B cell (primary cell): Measurements from ENCODE around the gene MBTD1. TPM values are rescaled to one million over a fixed set of nuclear protein-coding genes. Genes with fewer than 3 reads are reported as not detected.

Experiments
- ATAC-seq: fragments of 200-7000 bp; cut with Tn5 transposase; one replicate; pipeline ENCODE4 v1.10.0; 2021; ENCODE audit warnings: low read depth, mild to moderate bottlenecking, moderate number of reproducible peaks, moderate library complexity
- CTCF ChIA-PET: fragments of 350-600 bp; sonication (Branson Sonifier 250); formaldehyde crosslinking; loops from one replicate; lab custom pipeline; 2021; ENCODE audit warnings: antibody characterized with exemption, inconsistent platforms; lab: Charles Lee
- POLR2A ChIA-PET: fragments of 350-600 bp; sonication (Branson Sonifier 250); formaldehyde crosslinking; loops from one replicate; lab custom pipeline; 2021; ENCODE audit warnings: antibody characterized with exemption; lab: Charles Lee
- DNase-seq: peaks from one replicate; pipeline ENCODE4 v3.0.0; 2013
- H2AFZ ChIP-seq: 2 replicates; pipeline ENCODE4 v1.6.1; 2012; ENCODE audit warnings: mild to moderate bottlenecking, low read depth, low read length; ENCODE audit not compliant: insufficient read depth, poor library complexity, severe bottlenecking
- H3K27ac ChIP-seq, 2 donors: 1 replicate in 1 of 2; 2 replicates in 1 of 2; pipeline ENCODE4 v1.5.1; 2012 to 2013; ENCODE audit warnings: low read length in 2 of 2, mild to moderate bottlenecking in 2 of 2, moderate library complexity in 1 of 2
- H3K27me3 ChIP-seq, 4 experiments: fragments of 200-600 bp in 1 of 4; sonication (generic) in 1 of 4; replicated peaks in 1 of 4; 1 replicate in 2 of 4; 2 replicates in 2 of 4; pipeline versions ENCODE4 v1.6.1 to v1.7.0; 2013 to 2016; ENCODE audit warnings: low read length in 3 of 4, mild to moderate bottlenecking in 2 of 4, mixed read lengths in 1 of 4, moderate library complexity in 1 of 4; ENCODE audit not compliant: insufficient read depth in 4 of 4, control insufficient read depth in 3 of 4; ENCODE audit errors: control extremely low read depth in 1 of 4
- H3K36me3 ChIP-seq, 2 experiments: replicated peaks in 1 of 2; 1 replicate in 1 of 2; 2 replicates in 1 of 2; pipeline versions ENCODE4 v1.6.1 to v1.7.1; 2013; ENCODE audit warnings: low read length in 1 of 2; ENCODE audit not compliant: insufficient read depth in 2 of 2, control insufficient read depth in 1 of 2; ENCODE audit errors: control extremely low read depth in 1 of 2, extremely low read depth in 1 of 2
- H3K4me1 ChIP-seq, 2 donors: fragments of 200-600 bp in 1 of 2; sonication (generic) in 1 of 2; 1 replicate in 1 of 2; 2 replicates in 1 of 2; pipeline versions ENCODE4 v1.5.1 to v1.6.1; 2013 to 2017; ENCODE audit warnings: low read length in 2 of 2; ENCODE audit not compliant: control insufficient read depth in 2 of 2, insufficient read depth in 2 of 2
- H3K4me2 ChIP-seq: replicated peaks from 2 replicates; pipeline ENCODE3; 2012; ENCODE audit warnings: mild to moderate bottlenecking, low read depth, low read length; ENCODE audit not compliant: poor library complexity, severe bottlenecking
- H3K4me3 ChIP-seq, 5 experiments: fragments of 200-600 bp in 1 of 5; sonication (generic) in 1 of 5; 1 replicate in 3 of 5; 2 replicates in 2 of 5; pipeline versions ENCODE4 v1.5.1 to v1.7.0; 2011 to 2016; ENCODE audit warnings: low read length in 4 of 5, mild to moderate bottlenecking in 4 of 5, low read depth in 2 of 5, control low read depth in 1 of 5, moderate library complexity in 1 of 5; ENCODE audit not compliant: insufficient read depth in 1 of 5; ENCODE audit errors: control extremely low read depth in 1 of 5, extremely low read depth in 1 of 5
- H3K79me2 ChIP-seq: fragments of 200-600 bp; sonication (generic); one replicate; pipeline ENCODE4 v1.6.0; 2016; ENCODE audit warnings: low read length; ENCODE audit not compliant: control insufficient read depth, insufficient read depth
- H3K9ac ChIP-seq: fragments of 200-600 bp; sonication (generic); 2 replicates; pipeline ENCODE4 v1.6.1; 2017; ENCODE audit warnings: mild to moderate bottlenecking, low read length, moderate library complexity
- H3K9me3 ChIP-seq, 3 donors: one replicate each; pipeline versions ENCODE4 v1.6.1 to v1.7.1; 2013; ENCODE audit warnings: low read length in 2 of 3; ENCODE audit not compliant: control insufficient read depth in 2 of 3, insufficient read depth in 1 of 3; ENCODE audit errors: control extremely low read depth in 1 of 3
- H4K20me1 ChIP-seq: 2 replicates; pipeline ENCODE4 v1.6.0; 2012; ENCODE audit warnings: mild to moderate bottlenecking, low read length; ENCODE audit not compliant: insufficient read depth, control insufficient read depth, poor library complexity, severe bottlenecking
- H3K27ac Mint-ChIP-seq: one replicate; pipeline ENCODE4 v1.8.0; 2021; ENCODE audit warnings: mixed read lengths
- H3K27me3 Mint-ChIP-seq: one replicate; pipeline ENCODE4 v1.8.0; 2021; ENCODE audit warnings: mixed read lengths
- H3K4me1 Mint-ChIP-seq: one replicate; pipeline ENCODE4 v1.8.0; 2021; ENCODE audit warnings: mixed read lengths
- H3K4me3 Mint-ChIP-seq: one replicate; pipeline ENCODE4 v1.8.0; 2021; ENCODE audit warnings: mixed read lengths
- H3K9me3 Mint-ChIP-seq: one replicate; pipeline ENCODE4 v1.8.0; 2022; ENCODE audit warnings: mixed read lengths; ENCODE audit not compliant: insufficient read depth
- CTCF ChIP-seq: fragments of 200-600 bp; IDR thresholded peaks from one replicate; pipeline ENCODE4 v1.8.0; 2022; ENCODE audit warnings: antibody characterized with exemption, mild to moderate bottlenecking
- EZH2 ChIP-seq: IDR thresholded peaks from 2 replicates; pipeline ENCODE4 v1.6.1; 2012; ENCODE audit warnings: borderline replicate concordance, low read depth, mild to moderate bottlenecking, moderate library complexity, low read length; ENCODE audit not compliant: insufficient read depth, poor library complexity, severe bottlenecking
- WGBS: methylation state at CpG from one replicate; pipeline ENCODE4 v1.1.5; 2013; ENCODE audit warnings: missing lambda C conversion rate; ENCODE audit not compliant: insufficient coverage; 5-methylcytosine and 5-hydroxymethylcytosine counted together
- intact Hi-C: fragments of 100-400 bp; cut with micrococcal nuclease; formaldehyde crosslinking; loops from one replicate; pipeline ENCODE4 v1.10.0; 2022
- polyA plus RNA-seq: library from polyadenylated mRNA; depleted of rRNA; stranded (reverse); fragments of >200 nt; gene quantifications from 2 replicates; pipeline ENCODE4 v1.2.3, GENCODE V29; 2012
- total RNA-seq, 2 donors: library from RNA; stranded (reverse); fragments of 120-200 nt in 1 of 2; gene quantifications; 1 replicate in 1 of 2; 2 replicates in 1 of 2; pipeline versions ENCODE4 v1.2.3 to v1.2.4, GENCODE V29; 2013 to 2022

The MBTD1 gene
- total and polyA plus RNA-seq, 2 donors (not counting 1 experiment from before 2014, with no cell fraction given) = 9.6 to 39.7 TPM

GRCh38 chr17:51230306-51230705 lies 29.5 kb downstream of the MBTD1 start:
- H3K27me3 ChIP-seq = no peaks in the 10 kb centered on the region
- peaks cover 10 to 18% of the 10 kb centered on the region in 2 donors for H3K4me1 ChIP-seq
- H3K4me3 ChIP-seq = no peak overlapping the region
- no peak for ATAC-seq
- H3K36me3 ChIP-seq = peaks cover 2% of the 10 kb centered on the region in 2 experiments
- peak overlapping the region; percentile 29 for H3K9ac ChIP-seq
- H3K4me2 ChIP-seq = peak overlapping the region; percentile 22
- no peaks in the 10 kb centered on the region for H3K9me3 ChIP-seq
- Mint-ChIP-seq H3K4me1 (peaks cover 36% of the 10 kb centered on the region), H3K4me3 (peak overlapping the region; percentile 1), H3K9me3 (no peaks in the 10 kb centered on the region), H3K27ac (peak overlapping the region; percentile 11), H3K27me3 (no peaks in the 10 kb centered on the region)
- intact Hi-C loops = no loop called here
- ChIA-PET CTCF (interaction anchor here (1.5 kb wide), 1 partner anchor 27 kb away, joined by 4 read pairs; no protein-coding TSS in a partner anchor), POLR2A (no interaction called here)
- H3K79me2 ChIP-seq = peaks cover 77% of the 10 kb centered on the region
- H2AFZ ChIP-seq = no peak overlapping the region
- H3K27ac ChIP-seq = peak overlapping the region in 1 of 2 donors; percentile 59
- TF ChIP-seq EZH2 (no peak), CTCF (no peak)
- H4K20me1 ChIP-seq = peaks cover 57% of the 10 kb centered on the region
- peak; percentile 26 for DNase-seq
- WGBS = 36% methylated on average over 3 of the region's 4 CpGs

GRCh38 chr17:51229889-51230288 lies 30.0 kb downstream of the MBTD1 start:
- no CpG with 5 or more reads among the region's 3 CpGs for WGBS
- Histone ChIP-seq H3K4me2 (peak overlapping the region; percentile 22), H3K36me3 (peaks cover 2% of the 10 kb centered on the region in 2 experiments), H3K4me1 (peaks cover 12 to 22% of the 10 kb centered on the region in 2 donors), H3K27ac (peak overlapping the region in 1 of 2 donors; percentile 59), H4K20me1 (peaks cover 52% of the 10 kb centered on the region), H3K9ac (peak overlapping the region; percentile 29), H3K4me3 (no peak overlapping the region), H3K9me3 (no peaks in the 10 kb centered on the region), H3K79me2 (peaks cover 73% of the 10 kb centered on the region), H2AFZ (no peak overlapping the region), H3K27me3 (no peaks in the 10 kb centered on the region)
- Mint-ChIP-seq H3K4me1 (peaks cover 39% of the 10 kb centered on the region), H3K27me3 (no peaks in the 10 kb centered on the region), H3K27ac (no peak overlapping the region), H3K4me3 (no peak overlapping the region), H3K9me3 (no peaks in the 10 kb centered on the region)
- ChIA-PET CTCF (interaction anchor here (0.9 to 1.5 kb wide), 2 partner anchors 11 to 27 kb away, joined by 3 to 4 read pairs; no protein-coding TSS in a partner anchor), POLR2A (no interaction called here)
- intact Hi-C loops = no loop called here
- TF ChIP-seq EZH2 (no peak), CTCF (no peak)
- ATAC-seq (no peak), DNase-seq (no peak)
